Lower lobe of right lung (tissue), 2 donors: ENCODE measurements around the gene DUSP22. TPM values are rescaled to one million over a fixed set of nuclear protein-coding genes. Genes with fewer than 3 reads are reported as not detected.
A peak's percentile ranks its signal among the peaks of the same experiment; 100 is the strongest.

Experiments used
- ATAC-seq, 2 donors: fragments of 200-7000 bp; cut with Tn5 transposase; one replicate each; pipeline ENCODE4 v1.9.1; 2020 to 2022; ENCODE audit warnings: mild to moderate bottlenecking in 2 of 2, moderate library complexity in 2 of 2
- DNase-seq: peaks from one replicate; pipeline ENCODE4 v3.0.0-alpha.2; 2020
- H3K27ac ChIP-seq: fragments of 200-600 bp; one replicate; pipeline ENCODE4 v1.8.0; 2022
- H3K27me3 ChIP-seq: fragments of 200-600 bp; one replicate; pipeline ENCODE4 v1.8.0; 2022; ENCODE audit warnings: low read depth
- H3K36me3 ChIP-seq: fragments of 200-600 bp; one replicate; pipeline ENCODE4 v1.8.0; 2022; ENCODE audit warnings: mild to moderate bottlenecking
- H3K4me1 ChIP-seq: fragments of 200-600 bp; one replicate; pipeline ENCODE4 v1.8.0; 2022
- H3K4me3 ChIP-seq: fragments of 200-600 bp; one replicate; pipeline ENCODE4 v1.8.0; 2022; ENCODE audit warnings: mild to moderate bottlenecking
- H3K9me3 ChIP-seq: fragments of 200-600 bp; one replicate; pipeline ENCODE4 v1.8.0; 2022
- CTCF ChIP-seq: fragments of 200-600 bp; IDR thresholded peaks from one replicate; pipeline ENCODE4 v1.8.0; 2022; ENCODE audit warnings: antibody characterized with exemption, mild to moderate bottlenecking
- intact Hi-C: fragments of 100-400 bp; cut with DNase I; formaldehyde crosslinking; loops from one replicate; pipeline ENCODE4 v1.11.0; 2022
- total RNA-seq: library from RNA; stranded (reverse); fragmentation: NEBNext Ultra II Directional; extraction: Animal tissue kit (Norgen Biotek cat#: 25700); gene quantifications from one replicate; pipeline ENCODE4 v1.2.1, GENCODE V29; 2021
- donor health status: DM: no; HTN: yes; CAD: no; lungs with severe emphysema.

DUSP22 gene
- total RNA-seq, 1 donor from 2014 or later = 66.4 TPM

GRCh38 chr6:290111-290922 is 2.0 kb upstream of the DUSP22 start:
- TF ChIP-seq CTCF = no peak
- Histone ChIP-seq H3K27ac (no peak overlapping the region), H3K4me1 (peaks cover 31% of the 10 kb centered on the region), H3K9me3 (no peaks in the 10 kb centered on the region), H3K36me3 (no peaks in the 10 kb centered on the region), H3K27me3 (no peaks in the 10 kb centered on the region), H3K4me3 (no peak overlapping the region)
- no peak for DNase-seq
- intact Hi-C loops = no loop called here
- ATAC-seq = no peak

- peak in 1 of 2 donors; percentile 9 for ATAC-seq
- intact Hi-C loops = no loop called here
- no peaks in the 10 kb centered on the region for H3K27me3 ChIP-seq
- no peaks in the 10 kb centered on the region for H3K9me3 ChIP-seq
- TF ChIP-seq CTCF = no peak
- peaks cover 37% of the 10 kb centered on the region for H3K4me1 ChIP-seq
- peak overlapping the region; percentile 99 for H3K27ac ChIP-seq
- no peaks in the 10 kb centered on the region for H3K36me3 ChIP-seq
- peak overlapping the region; percentile 74 for H3K4me3 ChIP-seq
- DNase-seq = no peak
Measured at GRCh38 chr6:291204-291696, 1.0 kb upstream of the DUSP22 start.

- intact Hi-C loops = no loop called here
- peak; percentile 89 for DNase-seq
- TF ChIP-seq CTCF = no peak
Measured at GRCh38 chr6:292506-293192, 362 bp downstream of the DUSP22 start.

GRCh38 chr6:293193-294174 is 1.2 kb downstream of the DUSP22 start:
- no peak for DNase-seq
- intact Hi-C loops = no loop called here
- ATAC-seq = peak; percentile 0 to 9
- no peaks in the 10 kb centered on the region for H3K36me3 ChIP-seq
- H3K4me1 ChIP-seq = peaks cover 59% of the 10 kb centered on the region
- no peak for TF ChIP-seq CTCF
- H3K9me3 ChIP-seq = no peaks in the 10 kb centered on the region
- peak overlapping the region; percentile 74 for H3K4me3 ChIP-seq
- no peaks in the 10 kb centered on the region for H3K27me3 ChIP-seq
- H3K27ac ChIP-seq = peak overlapping the region; percentile 99

More at GRCh38 chr6:292506-293192, 362 bp downstream of the DUSP22 start:
- Histone ChIP-seq H3K36me3 (no peaks in the 10 kb centered on the region), H3K27me3 (no peaks in the 10 kb centered on the region), H3K4me1 (peaks cover 51% of the 10 kb centered on the region), H3K4me3 (peak overlapping the region; percentile 74), H3K9me3 (no peaks in the 10 kb centered on the region), H3K27ac (peak overlapping the region; percentile 99)
- ATAC-seq = peak; percentile 78 to 79
